Left hindlimb (tissue), 1 donor: ENCODE measurements around the gene TMEM81.

Experiments
- DNase-seq: peaks from one replicate; pipeline ENCODE4 v3.0.0-alpha.2; 2018

The TMEM81 gene

DNA sequence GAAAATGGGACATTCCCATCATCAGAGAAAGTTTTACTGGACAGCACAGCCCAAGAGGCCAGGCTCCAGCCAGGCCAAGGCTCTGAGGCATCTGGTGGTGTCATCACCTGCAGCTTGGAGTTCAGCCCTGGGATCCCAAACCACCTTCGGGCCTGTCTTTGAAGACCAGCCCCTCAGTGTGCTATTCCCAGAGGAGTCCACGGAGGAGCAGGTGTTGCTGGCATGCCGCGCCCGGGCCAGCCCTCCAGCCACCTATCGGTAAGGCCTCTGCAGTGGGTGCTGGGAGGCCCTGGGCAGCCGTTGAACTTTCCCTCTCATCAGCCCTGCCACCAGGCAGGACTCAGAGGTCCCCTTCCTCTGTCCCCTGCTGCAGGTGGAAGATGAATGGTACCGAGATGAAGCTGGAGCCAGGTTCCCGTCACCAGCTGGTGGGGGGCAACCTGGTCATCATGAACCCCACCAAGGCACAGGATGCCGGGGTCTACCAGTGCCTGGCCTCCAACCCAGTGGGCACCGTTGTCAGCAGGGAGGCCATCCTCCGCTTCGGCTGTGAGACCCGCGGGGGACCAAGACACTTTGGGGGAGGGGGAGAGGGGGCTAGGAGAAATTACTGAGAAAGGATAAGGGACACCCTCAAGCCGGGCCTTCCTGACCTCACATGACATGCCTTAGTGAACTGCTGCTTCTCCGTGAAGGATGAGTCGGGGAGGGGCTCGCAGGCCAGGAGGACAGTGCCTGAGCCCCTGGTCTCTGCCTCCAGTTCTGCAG is 26.3 kb downstream of the TMEM81 start:
- DNase-seq, result no peak

DNA sequence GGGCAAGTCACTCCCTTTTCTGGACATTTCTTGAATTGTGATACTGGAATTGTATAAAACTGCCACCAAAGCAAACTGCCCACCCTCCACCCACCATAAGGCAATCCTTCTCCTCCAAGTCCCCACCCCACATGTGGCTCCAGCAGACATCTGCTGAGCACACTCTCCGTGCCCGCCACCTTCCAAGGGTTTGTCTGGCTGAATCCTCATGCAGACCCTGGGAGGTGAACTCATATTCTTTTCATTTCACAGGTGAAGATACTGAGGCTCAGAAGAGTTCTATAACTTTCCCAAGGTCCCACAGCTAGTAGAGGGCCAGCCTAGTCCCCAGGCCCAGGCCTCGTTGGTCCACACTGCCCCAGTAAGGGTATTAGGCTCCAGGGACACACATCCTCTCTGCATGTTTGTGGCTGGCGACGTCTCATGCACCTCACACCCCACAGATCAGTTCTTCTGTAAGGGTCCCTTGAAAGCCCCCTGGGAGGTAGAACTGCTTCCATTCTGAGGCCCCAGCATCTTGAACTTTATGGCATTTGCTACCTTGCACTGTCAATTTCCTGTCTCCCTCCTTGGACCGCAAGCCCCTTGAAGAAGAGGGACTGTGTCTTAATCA is 27.2 kb downstream of the TMEM81 start:
- DNase-seq, result no peak

DNA sequence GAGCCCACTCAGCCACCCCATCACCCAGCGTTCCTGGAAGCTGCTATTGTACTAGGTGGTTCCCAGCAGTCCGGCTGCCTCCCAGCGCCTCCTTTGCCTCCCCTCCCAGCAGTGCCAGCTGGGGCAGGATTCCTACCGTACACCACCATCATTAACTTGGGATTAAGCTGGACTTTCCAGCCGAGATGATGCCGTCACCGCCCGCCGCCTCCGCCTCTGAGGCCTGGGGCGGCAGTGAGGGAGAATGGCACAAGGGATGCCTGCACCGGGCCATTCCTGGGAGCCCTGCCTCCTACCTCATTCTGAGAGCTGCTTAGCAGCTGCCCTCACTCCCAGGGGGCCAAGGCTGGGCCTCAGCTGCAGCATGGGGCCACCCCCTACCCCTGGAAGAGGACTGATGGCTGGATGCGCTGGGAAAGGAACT is 28.1 kb downstream of the TMEM81 start:
- no peak for DNase-seq

DNA sequence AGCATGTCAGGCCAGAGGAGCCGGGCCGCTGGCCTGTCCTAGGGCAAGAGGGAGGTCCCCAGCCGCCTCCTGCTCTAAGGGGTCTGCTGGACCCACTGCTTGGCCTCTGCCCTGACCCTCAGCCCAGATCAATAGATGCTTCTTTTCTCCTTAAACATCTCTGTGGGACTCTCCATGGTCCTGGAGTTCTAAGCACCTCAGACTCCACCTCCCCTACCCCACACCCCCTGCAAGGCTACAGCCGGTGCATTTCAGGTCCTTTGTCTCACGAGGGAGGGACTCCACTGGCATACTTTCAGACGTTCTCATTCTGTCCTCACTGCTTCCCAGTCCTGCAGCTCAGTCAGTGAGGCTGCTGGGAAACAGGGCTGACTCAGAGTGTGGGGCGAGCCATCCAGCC is 30.2 kb downstream of the TMEM81 start:
- no peak for DNase-seq

DNA sequence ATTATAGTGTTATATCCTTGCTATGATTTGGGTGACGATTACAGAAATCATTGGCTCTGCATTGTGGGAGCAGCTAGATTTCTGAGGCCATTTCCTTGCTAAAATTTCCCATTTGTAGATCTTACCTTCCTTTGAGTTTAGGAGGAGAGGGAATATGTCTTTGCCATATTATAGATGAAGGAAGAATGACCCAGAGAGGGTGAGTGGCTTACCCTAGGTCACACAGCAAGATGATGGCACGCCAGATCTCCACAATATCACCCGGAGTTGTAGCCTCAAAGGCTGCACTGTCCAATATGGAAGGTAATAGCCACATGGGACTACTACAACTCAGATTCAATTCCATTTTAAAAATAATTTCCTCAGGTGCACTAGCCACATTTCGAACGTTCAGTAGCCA is 31.0 kb downstream of the TMEM81 start:
- DNase-seq, result no peak

DNA sequence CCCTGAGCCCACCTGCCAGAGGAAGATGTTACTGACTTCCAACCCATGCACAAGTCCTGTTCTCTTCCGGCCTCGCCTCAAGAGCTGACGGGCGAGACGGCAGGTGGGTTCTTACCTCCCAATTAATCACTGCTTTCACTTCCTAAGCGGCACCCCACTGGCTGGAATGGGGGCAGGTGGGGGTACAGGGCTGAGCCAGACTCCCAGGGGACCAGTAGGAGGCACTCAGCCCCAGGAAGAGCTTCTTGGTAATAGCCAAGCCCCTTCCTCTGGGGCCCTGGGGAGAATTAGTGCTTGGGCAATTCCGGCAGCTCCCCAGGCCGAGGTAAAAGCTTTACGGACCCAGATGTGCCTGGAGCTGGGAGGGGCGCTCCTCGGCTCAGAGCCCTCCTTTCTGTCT is 31.6 kb downstream of the TMEM81 start:
- DNase-seq, result no peak

DNA sequence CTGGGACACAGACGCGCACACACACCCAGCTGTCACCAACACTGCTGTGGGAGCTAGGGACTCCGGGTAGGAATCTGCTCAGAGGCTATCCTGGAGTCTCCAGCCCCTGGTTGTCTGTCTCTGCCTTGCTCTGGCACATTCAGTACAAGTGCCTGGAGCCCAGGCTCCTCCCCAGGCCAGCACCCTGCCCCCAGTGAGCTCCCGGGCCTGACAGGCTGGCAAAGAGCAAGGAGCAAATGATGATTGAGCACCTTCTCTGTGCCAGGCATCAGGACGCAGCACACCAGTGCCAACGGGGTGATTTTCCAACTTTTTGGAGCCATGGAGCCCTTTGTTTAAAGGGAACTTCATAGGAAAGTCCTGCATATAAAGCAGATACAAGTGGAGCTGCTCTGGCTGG is 34.8 kb downstream of the TMEM81 start:
- DNase-seq, result no peak

DNA sequence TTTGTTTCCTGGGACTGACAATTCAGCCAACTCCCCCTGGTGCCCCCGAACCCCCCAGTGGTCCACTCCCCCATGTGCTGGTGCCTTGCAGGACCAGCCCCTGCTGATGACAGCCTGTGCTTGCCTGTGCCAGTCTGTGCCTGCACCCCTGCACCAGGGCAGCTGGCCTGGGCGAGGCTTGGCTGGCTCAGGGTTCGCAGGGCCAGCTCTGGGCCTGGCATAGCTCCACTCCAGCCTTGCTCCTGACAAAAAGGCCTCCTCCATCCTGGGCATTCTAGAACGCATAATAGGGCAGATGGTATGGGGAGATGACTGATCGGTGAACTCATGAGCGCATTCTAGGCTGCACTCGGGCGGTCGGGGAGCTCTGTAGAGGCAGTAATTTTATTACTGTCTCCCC is 35.9 kb downstream of the TMEM81 start:
- DNase-seq, result no peak

DNA sequence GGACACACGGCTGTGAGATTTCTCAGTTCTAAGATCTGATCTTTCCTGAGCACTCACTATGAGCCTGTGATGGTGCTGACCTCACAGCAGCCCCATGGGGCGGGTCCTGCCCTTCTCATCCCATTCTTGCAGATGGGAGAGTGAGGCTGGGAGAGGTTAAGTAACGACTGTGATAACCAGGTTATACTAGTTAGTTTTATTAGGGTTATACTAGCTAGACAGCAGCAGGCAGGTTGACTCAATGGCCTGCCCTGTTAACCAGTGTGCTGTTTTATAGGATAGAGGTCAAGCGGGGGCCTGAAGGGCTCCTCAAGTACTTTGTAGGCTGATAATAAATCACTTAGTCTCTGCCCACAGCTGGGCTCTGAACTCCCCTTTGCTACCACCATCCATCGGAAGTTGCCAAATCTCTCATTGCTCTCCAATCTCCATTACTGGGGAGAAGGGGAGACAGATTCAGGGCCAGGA is 36.5 kb downstream of the TMEM81 start:
- no peak for DNase-seq

DNA sequence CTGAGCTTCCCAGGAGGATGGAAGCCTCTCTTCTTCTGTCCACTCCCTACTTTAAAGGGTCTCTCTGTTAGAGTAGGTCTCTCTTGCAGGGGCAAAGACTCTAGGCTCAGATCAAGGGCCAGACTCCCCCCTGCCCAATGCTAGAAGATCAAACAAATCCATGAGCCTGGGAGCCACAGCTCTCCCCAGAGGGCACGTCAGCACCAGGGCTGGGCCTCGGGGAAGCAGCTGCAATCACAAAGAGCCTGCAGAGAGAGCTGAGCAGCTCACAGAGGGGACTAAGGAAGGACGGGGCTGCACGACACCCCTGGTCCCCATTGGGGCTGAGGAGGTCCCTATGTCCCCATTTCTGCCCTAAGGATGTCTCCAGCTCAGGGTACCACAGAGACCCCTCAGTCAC is 37.4 kb downstream of the TMEM81 start:
- DNase-seq, result no peak

DNA sequence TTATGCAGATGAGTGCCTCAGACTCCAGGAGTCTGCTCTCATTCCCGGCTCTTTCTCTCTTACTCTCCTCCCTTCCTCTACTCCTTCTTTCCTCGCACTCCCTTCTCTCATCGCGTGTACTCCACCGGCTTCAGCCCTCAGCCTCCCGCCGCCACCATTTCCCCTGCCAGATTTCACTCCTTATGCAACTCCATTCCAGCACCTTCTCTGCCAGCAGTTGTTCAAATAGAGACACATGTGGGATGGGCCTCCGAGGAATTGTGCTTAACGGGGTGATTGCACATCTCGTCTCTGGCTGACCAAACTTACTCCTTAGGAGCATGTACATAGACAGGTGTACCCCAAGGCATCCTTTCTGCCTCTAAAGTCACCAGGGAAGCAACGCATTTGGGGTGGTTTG is 39.1 kb downstream of the TMEM81 start:
- no peak for DNase-seq

DNA sequence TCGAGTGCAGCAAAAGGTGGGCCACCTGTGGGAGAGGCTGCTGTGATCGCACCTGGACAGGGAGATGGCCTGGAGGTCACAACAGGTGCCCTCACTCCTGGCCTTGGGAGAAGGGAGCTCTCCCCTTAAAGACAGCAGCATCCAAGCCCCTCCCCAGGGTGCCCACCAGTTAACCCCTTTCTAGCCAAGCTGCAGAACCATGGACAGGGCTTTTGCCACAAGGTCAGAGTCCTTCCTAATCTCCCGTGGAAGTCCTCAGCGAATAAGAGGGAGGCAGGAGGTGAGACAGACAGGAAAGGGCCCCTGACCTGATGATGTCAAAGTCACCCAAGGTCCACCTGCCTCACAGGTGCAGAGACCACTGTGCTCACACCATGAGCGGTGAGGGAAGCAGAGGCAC is 39.5 kb downstream of the TMEM81 start:
- no peak for DNase-seq

DNA sequence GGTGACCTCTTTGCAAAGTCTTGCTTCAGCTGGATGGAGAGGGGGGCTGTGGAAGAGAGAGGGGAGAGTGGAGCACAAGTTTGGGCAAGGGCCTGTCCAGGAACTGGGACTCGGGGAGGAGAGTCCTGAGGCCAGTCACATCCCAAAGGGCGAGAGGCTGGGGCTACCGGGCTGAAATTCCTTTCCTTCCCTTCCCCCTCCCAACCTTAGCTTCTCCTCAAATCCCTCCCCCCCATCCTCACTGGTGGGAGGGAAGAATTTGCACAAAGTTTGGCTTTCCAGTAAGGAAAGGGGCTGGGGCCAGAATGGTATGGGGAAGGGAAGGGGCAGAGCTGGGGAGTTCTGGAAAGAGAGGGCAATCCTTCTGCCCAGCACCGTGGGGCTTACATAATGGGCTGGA is 40.4 kb downstream of the TMEM81 start:
- DNase-seq, result no peak

DNA sequence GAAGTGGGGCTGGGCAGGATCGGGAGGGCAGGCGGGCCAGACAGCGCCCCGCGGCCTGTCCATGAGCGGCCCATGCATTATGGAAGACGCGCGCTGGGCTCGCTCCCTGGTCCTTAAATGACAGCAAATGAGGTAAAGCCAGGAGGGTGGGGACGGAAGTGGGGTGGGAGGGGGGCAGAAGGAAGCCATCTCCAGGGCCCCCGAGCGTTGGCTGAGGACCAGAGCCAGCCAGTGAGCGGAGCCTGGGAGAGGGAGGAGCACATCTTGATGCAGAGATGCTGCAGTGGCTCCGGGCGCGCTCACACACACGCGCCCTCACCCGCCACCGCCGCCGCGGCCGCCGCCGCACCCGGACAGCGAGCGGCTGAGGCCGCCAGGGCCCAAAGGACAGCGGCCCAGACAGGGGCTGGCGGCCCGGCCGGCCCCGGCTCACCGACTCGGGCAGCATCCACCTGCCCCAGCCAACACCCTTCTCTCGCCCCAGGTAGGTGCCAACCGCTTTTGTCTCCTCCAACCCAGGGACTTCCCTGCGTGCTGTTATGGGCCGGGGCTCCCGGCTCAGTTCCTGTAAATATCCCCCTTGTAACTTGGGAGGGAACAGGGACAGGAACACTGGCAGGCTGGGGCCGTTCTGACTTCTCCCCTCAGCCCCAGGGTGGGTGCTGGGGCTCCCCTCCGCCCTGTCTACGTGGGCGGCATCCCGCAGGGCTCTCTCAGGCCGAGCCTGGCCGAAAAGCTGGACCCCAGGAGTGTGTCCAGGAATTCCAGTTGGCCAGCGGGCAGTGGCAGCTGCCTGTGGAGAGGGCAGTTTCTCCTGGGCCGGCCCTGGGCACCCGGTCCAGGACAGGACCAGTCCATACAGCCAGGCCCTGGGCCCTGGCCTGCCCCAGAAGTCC is 41.1 kb downstream of the TMEM81 start, which contains the start of gene CNTN2:
TSS of gene CNTN2 (plus strand) at position 302 of the 896 bp plus-strand sequence. CDS start 9,974 bp downstream, outside the sequence.
- peak; percentile 69 for DNase-seq

DNA sequence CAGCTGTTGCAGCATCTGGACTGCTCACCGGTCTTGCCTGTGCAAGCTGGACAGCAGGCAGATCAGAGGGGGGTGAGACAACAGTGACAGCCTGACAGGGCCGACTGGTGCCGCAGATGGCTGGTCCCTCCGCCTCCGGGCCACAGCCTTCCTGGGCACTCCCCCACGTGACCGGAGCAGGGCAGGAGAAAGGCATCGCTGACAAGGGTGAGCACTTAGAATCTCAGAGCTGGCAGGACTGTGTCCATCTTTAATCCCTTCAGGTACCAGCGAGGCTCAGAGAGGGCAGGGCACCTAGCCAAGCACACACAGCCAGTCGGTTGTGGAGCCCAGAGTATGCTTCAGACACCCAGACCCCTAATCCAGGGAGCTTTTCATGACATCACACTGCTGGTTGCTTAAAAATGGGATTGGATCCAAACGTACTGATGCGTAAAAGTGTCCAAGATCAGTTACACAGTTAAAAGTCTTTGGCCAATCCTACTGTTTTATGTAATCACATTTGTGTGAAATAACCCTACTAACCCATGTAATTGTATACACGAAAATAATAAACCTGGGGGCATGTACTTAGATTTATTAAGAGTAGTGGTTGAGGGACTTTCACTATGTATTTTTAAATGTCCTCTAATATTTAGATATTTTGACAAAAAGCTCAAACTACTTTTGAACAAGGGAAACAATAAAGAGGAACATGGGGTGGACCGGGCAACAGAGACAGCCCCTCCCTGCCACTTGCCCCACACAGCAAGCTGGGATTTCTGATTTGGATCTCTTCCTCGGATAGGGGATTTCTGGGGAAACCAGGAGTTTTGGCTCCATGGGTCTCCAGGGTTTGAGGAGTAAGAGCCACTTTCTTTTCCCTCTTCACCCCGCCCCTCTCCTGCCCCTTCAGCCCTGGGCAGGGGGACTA is 42.0 kb downstream of the TMEM81 start:
- no peak for DNase-seq

DNA sequence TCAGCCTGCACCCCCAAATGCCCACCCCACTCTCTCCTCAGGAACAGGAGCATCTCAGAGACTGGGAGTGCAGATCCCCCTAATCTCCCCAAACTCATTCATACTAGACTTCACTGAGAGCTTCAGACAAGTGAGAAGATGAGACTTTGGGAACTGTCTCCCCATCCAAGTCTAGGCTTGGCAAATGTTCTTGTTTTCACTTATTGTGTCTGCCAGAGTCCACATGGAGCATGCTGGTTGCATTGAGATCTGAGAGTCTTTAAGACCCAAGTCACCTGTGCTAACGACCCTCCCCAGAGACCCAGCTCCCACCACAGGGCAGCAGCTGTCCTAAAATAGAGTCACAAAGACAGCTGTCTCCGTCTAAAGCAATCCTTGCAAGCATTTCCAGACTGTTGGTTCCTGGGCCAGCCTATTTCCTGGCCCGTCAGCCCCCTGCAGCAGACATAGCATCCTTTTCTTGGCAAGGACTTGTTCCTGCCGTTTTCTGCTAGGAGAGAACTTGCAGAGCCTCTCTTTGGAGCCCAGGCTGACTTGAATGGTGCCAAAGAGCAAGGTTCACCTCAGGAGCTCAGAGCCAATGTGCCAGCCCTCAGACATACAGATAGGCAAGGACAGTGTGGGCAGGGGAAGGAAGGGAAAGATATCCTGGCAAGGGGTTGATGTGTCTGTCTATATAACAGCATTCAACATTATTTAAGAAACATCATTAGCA is 43.1 kb downstream of the TMEM81 start:
- DNase-seq, result no peak

DNA sequence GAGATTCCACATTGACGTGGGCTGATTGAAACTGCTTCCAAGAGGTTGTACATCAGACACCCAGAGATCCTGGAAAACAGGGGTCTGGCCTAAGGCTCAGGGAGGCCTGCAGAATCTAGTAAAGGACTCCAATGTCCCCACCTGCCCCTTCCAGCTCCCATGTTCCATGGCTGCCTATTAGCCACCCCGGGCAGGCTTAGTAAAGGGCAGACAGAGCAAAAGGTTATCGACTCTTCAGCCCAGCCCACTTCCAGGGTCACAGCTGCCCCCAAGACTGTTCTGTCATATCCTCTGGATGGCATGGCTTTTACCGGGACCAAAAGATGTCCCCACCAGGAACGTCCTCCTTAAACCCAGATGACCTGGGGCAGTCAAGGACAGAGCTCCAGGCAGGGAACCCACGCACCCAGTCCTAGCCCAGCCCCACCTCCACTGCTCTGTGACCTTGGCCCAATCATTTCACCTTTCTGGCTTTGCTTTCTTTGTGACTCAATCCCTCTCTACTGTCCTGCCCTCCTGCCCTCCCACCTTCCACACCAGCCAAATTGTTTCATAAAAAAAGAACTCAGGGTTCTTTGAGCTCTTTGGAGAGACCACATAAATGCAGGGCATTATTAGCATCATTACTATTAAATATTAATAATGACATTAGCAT is 46.0 kb downstream of the TMEM81 start:
- DNase-seq, result no peak

DNA sequence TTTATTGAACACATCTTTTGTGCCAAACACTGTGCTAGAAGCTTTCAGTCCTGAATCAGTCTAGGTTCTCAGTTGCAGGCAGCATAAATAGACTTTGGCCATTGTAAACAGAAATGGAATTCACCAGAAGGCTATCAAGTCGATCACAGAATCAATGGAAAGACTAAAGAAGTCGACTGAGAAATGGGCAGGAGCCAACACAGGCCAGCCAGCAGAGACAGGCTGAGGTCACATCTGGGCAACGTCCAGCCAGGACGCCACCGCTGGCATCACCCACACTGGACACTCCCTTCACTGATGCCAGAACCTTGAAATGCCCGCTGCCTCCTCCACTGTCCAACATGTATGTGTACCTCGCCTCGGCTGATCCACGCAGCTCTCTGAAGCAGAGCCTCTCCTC is 46.7 kb downstream of the TMEM81 start:
- no peak for DNase-seq
